Fibroblast of mammary gland (primary cell): ENCODE data around the gene TF.
"Not testable (repeated sequence)": the region's sequence is repeated elsewhere in the genome, so short reads cannot be mapped to it uniquely, and the experiment has no call there.

Experiments
- DNase-seq: peaks from one replicate; pipeline ENCODE4 v3.0.0-alpha.2; 2010; ENCODE audit warnings: low read depth
- H3K4me3 ChIP-seq: 2 replicates; pipeline ENCODE4 v1.5.1; 2011; ENCODE audit warnings: low read depth, mild to moderate bottlenecking, low read length, moderate library complexity; ENCODE audit not compliant: control insufficient read depth
- TF ChIP-seq, protein P1 (sequence below): conservative IDR thresholded peaks from 2 replicates; pipeline ENCODE4 v1.5.1; 2011; ENCODE audit warnings: low read depth, low read length, inconsistent platforms; ENCODE audit not compliant: control insufficient read depth, insufficient read depth

Gene TF

DNA sequence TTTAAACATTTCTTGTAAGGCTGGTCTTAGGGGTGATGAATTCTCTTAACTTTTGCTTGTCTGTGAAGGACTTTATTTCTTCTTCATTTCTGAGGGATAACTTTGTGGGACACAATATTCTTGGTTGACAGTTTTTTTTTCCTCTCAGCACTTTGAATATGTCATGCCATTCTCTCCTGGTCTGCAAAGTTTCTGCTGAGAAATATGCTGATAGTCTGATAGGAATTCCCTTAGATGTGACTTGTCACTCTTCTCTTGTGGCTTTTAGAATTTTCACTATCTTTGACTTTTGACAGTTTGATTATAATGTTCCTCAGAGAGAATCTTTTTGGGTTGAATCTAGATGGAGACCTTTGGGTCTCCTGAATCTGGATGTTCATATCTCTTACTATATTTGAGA lies 23.3 kb upstream of the TF start:
- TF ChIP-seq, protein P1, sequence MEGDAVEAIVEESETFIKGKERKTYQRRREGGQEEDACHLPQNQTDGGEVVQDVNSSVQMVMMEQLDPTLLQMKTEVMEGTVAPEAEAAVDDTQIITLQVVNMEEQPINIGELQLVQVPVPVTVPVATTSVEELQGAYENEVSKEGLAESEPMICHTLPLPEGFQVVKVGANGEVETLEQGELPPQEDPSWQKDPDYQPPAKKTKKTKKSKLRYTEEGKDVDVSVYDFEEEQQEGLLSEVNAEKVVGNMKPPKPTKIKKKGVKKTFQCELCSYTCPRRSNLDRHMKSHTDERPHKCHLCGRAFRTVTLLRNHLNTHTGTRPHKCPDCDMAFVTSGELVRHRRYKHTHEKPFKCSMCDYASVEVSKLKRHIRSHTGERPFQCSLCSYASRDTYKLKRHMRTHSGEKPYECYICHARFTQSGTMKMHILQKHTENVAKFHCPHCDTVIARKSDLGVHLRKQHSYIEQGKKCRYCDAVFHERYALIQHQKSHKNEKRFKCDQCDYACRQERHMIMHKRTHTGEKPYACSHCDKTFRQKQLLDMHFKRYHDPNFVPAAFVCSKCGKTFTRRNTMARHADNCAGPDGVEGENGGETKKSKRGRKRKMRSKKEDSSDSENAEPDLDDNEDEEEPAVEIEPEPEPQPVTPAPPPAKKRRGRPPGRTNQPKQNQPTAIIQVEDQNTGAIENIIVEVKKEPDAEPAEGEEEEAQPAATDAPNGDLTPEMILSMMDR, result no peak
- no peak overlapping the region for H3K4me3 ChIP-seq
- no peak for DNase-seq

DNA sequence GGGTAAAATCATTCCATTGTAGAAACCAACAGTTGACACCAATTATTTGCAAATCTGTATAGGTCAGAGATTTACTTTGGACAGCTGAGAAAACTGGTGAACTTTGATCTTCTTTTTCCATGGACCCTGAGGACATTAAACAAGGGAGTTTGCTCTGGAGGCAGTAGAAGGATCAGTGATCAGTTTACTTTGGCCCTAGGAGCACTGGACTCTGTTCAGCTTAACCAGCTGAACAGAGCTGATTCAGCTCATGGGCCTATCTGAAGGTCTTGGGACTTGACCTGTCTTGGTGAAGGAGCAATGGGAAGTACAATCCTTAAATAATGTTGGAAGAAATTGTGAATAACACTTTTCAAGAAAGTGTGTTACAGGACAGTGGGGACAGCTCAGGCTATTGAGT lies 15.2 kb upstream of the TF start:
- TF ChIP-seq, protein P1, result no peak
- DNase-seq, result no peak
- H3K4me3 ChIP-seq, result no peak overlapping the region

DNA sequence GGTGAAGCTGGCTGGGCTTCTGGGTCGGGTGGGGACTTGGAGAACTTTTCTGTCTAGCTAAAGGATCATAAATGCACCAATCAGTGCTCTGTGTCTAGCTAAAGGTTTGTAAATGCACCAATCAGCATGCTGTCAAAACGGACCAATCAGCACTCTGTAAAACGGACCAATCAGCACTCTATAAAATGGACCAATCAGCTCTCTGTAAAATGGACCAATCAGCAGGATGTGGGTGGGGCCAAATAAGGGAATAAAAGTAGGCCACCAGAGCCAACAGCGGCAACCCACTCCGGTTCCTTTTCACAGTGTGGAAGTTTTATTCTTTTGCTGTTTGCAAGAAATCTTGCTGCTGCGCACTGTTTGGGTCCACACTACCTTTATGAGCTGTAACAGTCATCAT lies 14.0 kb upstream of the TF start:
- H3K4me3 ChIP-seq, DNase-seq: not testable (repeated sequence)

GRCh38 chr3:133733226-133733625 lies 13.0 kb upstream of the TF start:
- H3K4me3 ChIP-seq, result no peak overlapping the region
- TF ChIP-seq, protein P1, result no peak
- DNase-seq, result no peak

DNA sequence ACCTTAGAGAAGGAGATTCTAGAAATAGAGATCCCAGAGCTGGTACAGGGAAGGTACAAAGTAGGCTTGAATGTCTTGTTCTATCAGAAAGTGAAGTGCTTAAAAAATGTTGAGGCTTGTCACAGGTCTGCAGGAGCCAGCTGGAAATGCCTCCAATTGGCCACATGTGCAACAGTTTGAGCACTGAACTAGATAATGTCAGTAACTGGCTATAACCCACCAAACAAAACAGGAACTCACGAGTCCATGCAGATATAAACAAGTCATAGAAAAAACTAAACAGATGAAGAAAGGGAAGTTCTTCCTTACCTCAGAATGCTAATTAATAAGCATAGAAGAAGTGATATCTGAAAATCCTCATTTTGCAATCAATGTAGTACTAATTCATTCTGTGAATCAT lies 11.9 kb upstream of the TF start:
- DNase-seq, result no peak
- TF ChIP-seq, protein P1, result no peak
- no peak overlapping the region for H3K4me3 ChIP-seq

GRCh38 chr3:133742351-133743091 lies 3.7 kb upstream of the TF start:
- H3K4me3 ChIP-seq, result no peak overlapping the region
- DNase-seq, result peak; percentile 22
- TF ChIP-seq, protein P1, result no peak

DNA sequence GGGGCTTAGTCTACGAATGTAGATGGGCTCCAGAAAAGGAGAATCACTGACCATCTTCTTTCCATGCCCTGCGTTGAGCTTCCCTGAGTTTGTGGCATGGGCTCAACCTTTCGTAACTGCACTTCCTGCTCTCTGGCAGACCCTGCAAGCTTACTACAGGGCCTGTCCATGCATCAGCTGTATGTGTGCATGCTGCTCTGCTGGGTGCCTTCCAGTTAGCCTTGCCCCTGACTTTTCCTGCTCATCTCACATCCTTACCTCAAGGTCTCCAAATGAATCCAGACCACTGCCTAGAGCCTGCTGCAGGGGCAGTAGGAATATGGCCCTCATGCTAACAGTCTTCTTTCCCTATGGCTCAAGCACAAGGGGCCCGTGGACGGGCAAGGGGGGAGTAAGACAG lies 2.0 kb upstream of the TF start:
- no peak for DNase-seq
- no peak overlapping the region for H3K4me3 ChIP-seq
- TF ChIP-seq, protein P1, result no peak
